Neuronal stem cell (in vitro differentiated cells): ENCODE measurements around the gene SLC6A19.

Source experiments
- DNase-seq: peaks from one replicate; pipeline ENCODE4 v3.0.0-alpha.2; 2013; ENCODE audit warnings: low spot score
- H2AFZ ChIP-seq: one replicate; pipeline ENCODE4 v1.6.1; 2013; ENCODE audit warnings: mild to moderate bottlenecking, low read length, inconsistent platforms
- H2AK5ac ChIP-seq: 2 replicates; pipeline ENCODE4 v1.6.1; 2013; ENCODE audit warnings: low read depth, mild to moderate bottlenecking, inconsistent platforms, low read length, moderate library complexity, mixed read lengths
- H2BK120ac ChIP-seq: 2 replicates; pipeline ENCODE4 v1.6.1; 2013; ENCODE audit warnings: low read depth, mild to moderate bottlenecking, inconsistent platforms, low read length, moderate library complexity, mixed read lengths
- H2BK12ac ChIP-seq: one replicate; pipeline ENCODE4 v1.6.1; 2013; ENCODE audit warnings: low read length, inconsistent platforms
- H2BK15ac ChIP-seq: 2 replicates; pipeline ENCODE4 v1.6.1; 2013; ENCODE audit warnings: mild to moderate bottlenecking, low read length, inconsistent platforms, mixed read lengths
- H2BK5ac ChIP-seq: one replicate; pipeline ENCODE4 v1.6.1; 2013; ENCODE audit warnings: inconsistent platforms, mild to moderate bottlenecking, low read length, moderate library complexity
- H3K14ac ChIP-seq: one replicate; pipeline ENCODE4 v1.6.1; 2013; ENCODE audit warnings: low read length, inconsistent platforms
- H3K18ac ChIP-seq: 2 replicates; pipeline ENCODE4 v1.6.1; 2013; ENCODE audit warnings: low read length, inconsistent platforms
- H3K23ac ChIP-seq: 2 replicates; pipeline ENCODE4 v1.6.1; 2013; ENCODE audit warnings: low read depth, mild to moderate bottlenecking, mixed read lengths, low read length, inconsistent platforms; ENCODE audit not compliant: poor library complexity
- H3K27ac ChIP-seq: replicated peaks from 3 replicates; pipeline ENCODE4 v1.5.1; 2013; ENCODE audit warnings: low read length, inconsistent platforms
- H3K27me3 ChIP-seq, 3 experiments: 2 replicates each; pipeline ENCODE4 v1.6.1; 2013; ENCODE audit warnings: low read length in 3 of 3, mild to moderate bottlenecking in 2 of 3, inconsistent platforms in 1 of 3, low read depth in 1 of 3, mixed read lengths in 1 of 3, moderate library complexity in 1 of 3; ENCODE audit not compliant: control insufficient read depth in 3 of 3, insufficient read depth in 3 of 3
- H3K36me3 ChIP-seq, 2 donors: replicated peaks in 1 of 2; 2 replicates each; pipeline ENCODE4 v1.6.1; 2013; ENCODE audit warnings: low read length in 2 of 2; ENCODE audit not compliant: control insufficient read depth in 2 of 2, insufficient read depth in 2 of 2
- H3K4ac ChIP-seq: 2 replicates; pipeline ENCODE4 v1.6.1; 2013; ENCODE audit warnings: inconsistent platforms, mild to moderate bottlenecking, low read length, moderate library complexity
- H3K4me1 ChIP-seq, 2 donors: 1 replicate in 1 of 2; 2 replicates in 1 of 2; pipeline ENCODE4 v1.6.1; 2013; ENCODE audit warnings: low read length in 2 of 2, low read depth in 1 of 2; ENCODE audit not compliant: control insufficient read depth in 2 of 2, insufficient read depth in 1 of 2
- H3K4me2 ChIP-seq: one replicate; pipeline ENCODE4 v1.6.1; 2013; ENCODE audit warnings: mild to moderate bottlenecking, low read length, inconsistent platforms; ENCODE audit not compliant: insufficient read depth, poor library complexity, severe bottlenecking
- H3K4me3 ChIP-seq, 2 donors: 2 replicates each; pipeline ENCODE4 v1.5.1; 2013; ENCODE audit warnings: low read length in 2 of 2, mild to moderate bottlenecking in 2 of 2, inconsistent platforms in 1 of 2, moderate library complexity in 1 of 2
- H3K79me1 ChIP-seq: one replicate; pipeline ENCODE4 v1.6.1; 2013; ENCODE audit warnings: low read depth, mild to moderate bottlenecking, inconsistent platforms, low read length, moderate library complexity
- H3K9ac ChIP-seq: one replicate; pipeline ENCODE4 v1.6.1; 2013; ENCODE audit warnings: mild to moderate bottlenecking, low read depth, low read length, inconsistent platforms; ENCODE audit not compliant: poor library complexity
- H3K9me3 ChIP-seq, 2 donors: replicated peaks in 1 of 2; 2 replicates each; pipeline versions ENCODE3 to v1.6.1; 2013; ENCODE audit warnings: low read length in 2 of 2, mild to moderate bottlenecking in 2 of 2, inconsistent platforms in 1 of 2, low read depth in 1 of 2, mixed read lengths in 1 of 2, moderate library complexity in 1 of 2; ENCODE audit not compliant: control insufficient read depth in 2 of 2, insufficient read depth in 1 of 2
- H4K8ac ChIP-seq: one replicate; pipeline ENCODE4 v1.6.1; 2013; ENCODE audit warnings: low read depth, mild to moderate bottlenecking, inconsistent platforms, low read length, moderate library complexity
- H4K91ac ChIP-seq: one replicate; pipeline ENCODE4 v1.6.1; 2013; ENCODE audit warnings: low read length, low read depth, mild to moderate bottlenecking, inconsistent platforms; ENCODE audit not compliant: poor library complexity
- WGBS, 2 donors: extraction: QIAGEN DNeasy Blood & Tissue Kit; methylation state at CpG; one replicate each; pipeline ENCODE4 v1.1.7; 2013; ENCODE audit warnings: missing lambda C conversion rate in 2 of 2, mixed read lengths in 1 of 2; ENCODE audit not compliant: insufficient read length in 2 of 2, insufficient replicate concordance in 1 of 2; ENCODE audit errors: extremely low coverage in 2 of 2; 5-methylcytosine and 5-hydroxymethylcytosine counted together

SLC6A19 gene

GRCh38 chr5:1212881-1213280 lies 11.5 kb downstream of the SLC6A19 start:
- no peak overlapping the region for H3K9ac ChIP-seq
- no peak overlapping the region for H2BK12ac ChIP-seq
- H4K8ac ChIP-seq = no peak overlapping the region
- H3K9me3 ChIP-seq = peaks cover 0 to 7% of the 10 kb centered on the region in 2 donors
- no peak overlapping the region for H2AFZ ChIP-seq
- H3K14ac ChIP-seq = no peak overlapping the region
- no peak overlapping the region for H3K18ac ChIP-seq
- no peaks in the 10 kb centered on the region for H3K79me1 ChIP-seq
- H2BK5ac ChIP-seq = no peak overlapping the region
- no peak overlapping the region for H3K23ac ChIP-seq
- DNase-seq = no peak
- no CpG with 5 or more reads among the region's 18 CpGs for WGBS, 2 donors
- no peaks in the 10 kb centered on the region for H3K4me1 ChIP-seq
- no peak overlapping the region for H3K4me2 ChIP-seq
- no peak overlapping the region for H2BK15ac ChIP-seq
- no peak overlapping the region for H2BK120ac ChIP-seq
- no peak overlapping the region for H3K4me3 ChIP-seq
- H2AK5ac ChIP-seq = no peak overlapping the region
- H4K91ac ChIP-seq = no peak overlapping the region
- H3K27me3 ChIP-seq = peaks cover 0 to 20% (median 2%) of the 10 kb centered on the region in 3 experiments
- H3K36me3 ChIP-seq = no peaks in the 10 kb centered on the region
- no peak overlapping the region for H3K27ac ChIP-seq
- no peak overlapping the region for H3K4ac ChIP-seq

GRCh38 chr5:1213508-1214162 lies 12.2 kb downstream of the SLC6A19 start:
- Histone ChIP-seq H3K14ac (peak overlapping the region; percentile 21), H3K4me1 (peaks cover 0 to 2% of the 10 kb centered on the region in 2 donors), H3K9me3 (peaks cover 0 to 7% of the 10 kb centered on the region in 2 donors)

GRCh38 chr5:1214163-1214935 lies 13.0 kb downstream of the SLC6A19 start:
- no peak overlapping the region for H2BK12ac ChIP-seq
- no peak overlapping the region for H2BK120ac ChIP-seq
- H2BK15ac ChIP-seq = no peak overlapping the region
- H4K91ac ChIP-seq = no peak overlapping the region
- H3K23ac ChIP-seq = no peak overlapping the region
- WGBS, 2 donors = no CpG with 5 or more reads among the region's 22 CpGs
- no peak overlapping the region for H4K8ac ChIP-seq
- H3K4ac ChIP-seq = no peak overlapping the region
- H3K9me3 ChIP-seq = peaks cover 0 to 7% of the 10 kb centered on the region in 2 donors
- H3K4me3 ChIP-seq = no peak overlapping the region
- no peak overlapping the region for H3K18ac ChIP-seq
- H3K9ac ChIP-seq = no peak overlapping the region
- H2BK5ac ChIP-seq = peak overlapping the region; percentile 75
- no peak overlapping the region for H3K4me2 ChIP-seq
- DNase-seq = no peak
- no peak overlapping the region for H2AFZ ChIP-seq
- H3K27ac ChIP-seq = no peak overlapping the region
- H3K79me1 ChIP-seq = no peaks in the 10 kb centered on the region
- peaks cover 0 to 11% (median 2%) of the 10 kb centered on the region in 3 experiments for H3K27me3 ChIP-seq
- H2AK5ac ChIP-seq = no peak overlapping the region
- peak overlapping the region; percentile 21 for H3K14ac ChIP-seq
- H3K36me3 ChIP-seq = no peaks in the 10 kb centered on the region
- H3K4me1 ChIP-seq = peaks cover 0 to 2% of the 10 kb centered on the region in 2 donors

More at GRCh38 chr5:1213508-1214162, 12.2 kb downstream of the SLC6A19 start:
- Histone ChIP-seq H3K4ac (no peak overlapping the region), H2AK5ac (no peak overlapping the region), H4K91ac (no peak overlapping the region), H3K23ac (no peak overlapping the region), H3K27me3 (peaks cover 0 to 12% (median 2%) of the 10 kb centered on the region in 3 experiments), H3K36me3 (no peaks in the 10 kb centered on the region), H2BK15ac (peak overlapping the region; percentile 26), H3K4me2 (no peak overlapping the region), H3K79me1 (no peaks in the 10 kb centered on the region), H2BK120ac (no peak overlapping the region), H3K18ac (no peak overlapping the region), H2AFZ (no peak overlapping the region), H3K4me3 (no peak overlapping the region), H3K9ac (no peak overlapping the region), H4K8ac (no peak overlapping the region), H3K27ac (no peak overlapping the region), H2BK12ac (no peak overlapping the region), H2BK5ac (no peak overlapping the region)
- DNase-seq = no peak
- no CpG with 5 or more reads among the region's 25 CpGs for WGBS, 2 donors

- H3K79me1 ChIP-seq = no peaks in the 10 kb centered on the region
- no peak overlapping the region for H3K27ac ChIP-seq
- no peak for DNase-seq
- peaks cover 0 to 6% (median 2%) of the 10 kb centered on the region in 3 experiments for H3K27me3 ChIP-seq
- H2AFZ ChIP-seq = no peak overlapping the region
- H3K4me1 ChIP-seq = peaks cover 0 to 2% of the 10 kb centered on the region in 2 donors
- no peak overlapping the region for H3K23ac ChIP-seq
- H3K4me2 ChIP-seq = no peak overlapping the region
- H3K18ac ChIP-seq = no peak overlapping the region
- H2AK5ac ChIP-seq = peak overlapping the region; percentile 36
- H3K4ac ChIP-seq = no peak overlapping the region
- H4K8ac ChIP-seq = no peak overlapping the region
- no peak overlapping the region for H2BK120ac ChIP-seq
- no peak overlapping the region for H3K4me3 ChIP-seq
- H2BK12ac ChIP-seq = no peak overlapping the region
- H2BK15ac ChIP-seq = no peak overlapping the region
- no peak overlapping the region for H3K14ac ChIP-seq
- H3K9ac ChIP-seq = no peak overlapping the region
- H3K36me3 ChIP-seq = no peaks in the 10 kb centered on the region
- H2BK5ac ChIP-seq = peak overlapping the region; percentile 75
- H4K91ac ChIP-seq = no peak overlapping the region
- WGBS, 2 donors = no CpG with 5 or more reads among the region's 2 CpGs
- H3K9me3 ChIP-seq = peaks cover 0 to 7% of the 10 kb centered on the region in 2 donors
Measured at GRCh38 chr5:1214936-1215220, 13.5 kb downstream of the SLC6A19 start.
